ENCODE measurements around the gene TLCD2. TPM values are rescaled to one million over a fixed set of nuclear protein-coding genes. Genes with fewer than 3 reads are reported as not detected.

The TLCD2 gene
- total RNA-seq, 2 experiments from 2014 or later: 0.65 to 0.75 TPM

Other genes with a start within 250 kb of the TLCD2 start
- gene MYO1C, start 217.7 kb downstream of the TLCD2 start, total RNA-seq: 10 to 100 TPM; 59.3 to 64.8 TPM
- gene INPP5K, start 193.8 kb downstream of the TLCD2 start, total RNA-seq: 10 to 100 TPM; 52.4 to 58.1 TPM
- 10 to 100 TPM; 46.4 to 47.8 TPM for gene PITPNA, start 147.6 kb downstream of the TLCD2 start, total RNA-seq
- gene SLC43A2, start 81.5 kb downstream of the TLCD2 start, total RNA-seq: under 1 TPM; 0.73 to 0.85 TPM
- gene SCARF1, start 64.6 kb downstream of the TLCD2 start, total RNA-seq: 1 to 10 TPM; 2.8 to 3.2 TPM
- 1 to 10 TPM; 7.5 to 8.7 TPM for gene RILP, start 60.5 kb downstream of the TLCD2 start, total RNA-seq
- 100 to 1,000 TPM; 264 to 267 TPM for gene PRPF8, start 25.5 kb downstream of the TLCD2 start, total RNA-seq
- 10 to 100 TPM; 33.3 to 35.1 TPM for gene WDR81, start 14.3 kb upstream of the TLCD2 start, total RNA-seq
- gene SERPINF2, start 32.5 kb upstream of the TLCD2 start, total RNA-seq: under 1 TPM; 0.23 to 0.55 TPM
- gene SERPINF1, start 51.7 kb upstream of the TLCD2 start, total RNA-seq: not detected
- gene SMYD4, start 119.5 kb upstream of the TLCD2 start, total RNA-seq: 10 to 100 TPM; 27.4 to 29.3 TPM
- 100 to 1,000 TPM; 176 to 186 TPM for gene RPA1, start 119.6 kb upstream of the TLCD2 start, total RNA-seq